Vagina (tissue), 2 donors: ENCODE measurements around the gene CEMIP2. TPM values are rescaled to one million over a fixed set of nuclear protein-coding genes. Genes with fewer than 3 reads are reported as not detected.
"Not testable (repeated sequence)": the region's sequence is repeated elsewhere in the genome, so short reads cannot be mapped to it uniquely, and the experiment has no call there.

ENCODE experiments used
- DNase-seq, 2 donors: peaks; one replicate each; pipeline ENCODE4 v3.0.0-alpha.2; 2017; ENCODE audit errors: extremely low spot score in 2 of 2
- H3K27ac ChIP-seq: fragments of 200-600 bp; sonication (generic); one replicate; pipeline ENCODE4 v1.5.1; 2019
- H3K27me3 ChIP-seq: fragments of 200-600 bp; sonication (generic); one replicate; pipeline ENCODE4 v1.5.1; 2019
- H3K36me3 ChIP-seq, 2 donors: fragments of 200-600 bp; sonication (generic); one replicate each; pipeline ENCODE4 v1.5.1; 2017 to 2019
- H3K4me1 ChIP-seq: fragments of 200-600 bp; sonication (generic); one replicate; pipeline ENCODE4 v1.5.1; 2019
- H3K4me3 ChIP-seq, 2 donors: fragments of 200-600 bp; sonication (generic); 1 replicate in 1 of 2; 2 replicates in 1 of 2; pipeline ENCODE4 v1.5.1; 2016 to 2019
- H3K9me3 ChIP-seq: fragments of 200-600 bp; sonication (generic); one replicate; pipeline ENCODE4 v1.5.1; 2019
- CTCF ChIP-seq, 3 experiments: fragments of 450-650 bp in 2 of 3; fragments of 200-600 bp in 1 of 3; sonication (generic) in 1 of 3; IDR thresholded peaks; one replicate each; pipeline ENCODE4 v1.5.1; 2017 to 2019; ENCODE audit warnings: antibody characterized with exemption in 3 of 3, mild to moderate bottlenecking in 2 of 3, moderate library complexity in 2 of 3
- POLR2A ChIP-seq, 2 donors: fragments of 450-650 bp; IDR thresholded peaks; one replicate each; pipeline ENCODE4 v1.6.1; 2017; ENCODE audit warnings: antibody characterized with exemption in 2 of 2, mild to moderate bottlenecking in 2 of 2, moderate library complexity in 2 of 2
- POLR2AphosphoS5 ChIP-seq, 2 donors: sonication (generic); formaldehyde crosslinking; IDR thresholded peaks; one replicate each; pipeline ENCODE4 v1.9.0; 2017; ENCODE audit warnings: antibody characterized with exemption in 2 of 2, mild to moderate bottlenecking in 2 of 2, low read depth in 1 of 2; ENCODE audit not compliant: insufficient read depth in 1 of 2
- intact Hi-C: fragments of 100-400 bp; cut with DNase I; formaldehyde crosslinking; loops from one replicate; pipeline ENCODE4 v1.15.1; 2023
- total RNA-seq: library from RNA; depleted of rRNA; stranded (reverse); fragments of >200 nt; gene quantifications from one replicate; pipeline ENCODE4 v1.2.3, GENCODE V29; 2016

Gene CEMIP2
- total RNA-seq, 1 donor from 2014 or later, result 46.7 TPM

DNA sequence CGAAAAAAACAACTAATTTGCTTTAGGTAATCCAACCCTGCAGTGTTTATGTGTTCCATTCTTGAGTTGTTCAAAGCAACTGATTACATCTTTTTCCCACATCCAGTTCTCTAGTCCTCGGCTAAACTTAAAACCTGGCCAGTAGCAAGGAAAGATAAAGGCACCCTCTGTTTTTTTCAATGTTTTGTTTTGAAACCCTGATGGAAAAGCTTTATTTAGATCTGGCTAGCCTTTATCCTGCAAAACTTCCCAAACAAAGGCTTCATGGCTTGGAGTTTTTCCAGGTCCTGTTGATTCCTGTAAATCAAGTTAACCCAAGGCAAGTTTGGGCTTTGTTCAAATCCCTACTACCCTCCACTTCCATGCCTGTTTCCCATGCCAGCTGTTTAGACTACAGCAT, 105.1 kb downstream of the CEMIP2 start:
- no peak overlapping the region for H3K4me3 ChIP-seq
- no peak for TF ChIP-seq CTCF (IDR thresholded peaks at IDR 0.05)
- TF ChIP-seq POLR2A (IDR thresholded peaks at IDR 0.05), result no peak
- TF ChIP-seq POLR2AphosphoS5 (IDR thresholded peaks at IDR 0.05; ENCODE audit: insufficient read depth in 1 of 2, low read depth in 1 of 2), result no peak
- H3K36me3 ChIP-seq, result no peaks in the 10 kb centered on the region
- H3K9me3 ChIP-seq, result no peaks in the 10 kb centered on the region
- no peak for DNase-seq
- no peak overlapping the region for H3K27ac ChIP-seq
- peaks cover 22% of the 10 kb centered on the region for H3K4me1 ChIP-seq
- intact Hi-C loops, result no loop called here
- H3K27me3 ChIP-seq, result no peaks in the 10 kb centered on the region

DNA sequence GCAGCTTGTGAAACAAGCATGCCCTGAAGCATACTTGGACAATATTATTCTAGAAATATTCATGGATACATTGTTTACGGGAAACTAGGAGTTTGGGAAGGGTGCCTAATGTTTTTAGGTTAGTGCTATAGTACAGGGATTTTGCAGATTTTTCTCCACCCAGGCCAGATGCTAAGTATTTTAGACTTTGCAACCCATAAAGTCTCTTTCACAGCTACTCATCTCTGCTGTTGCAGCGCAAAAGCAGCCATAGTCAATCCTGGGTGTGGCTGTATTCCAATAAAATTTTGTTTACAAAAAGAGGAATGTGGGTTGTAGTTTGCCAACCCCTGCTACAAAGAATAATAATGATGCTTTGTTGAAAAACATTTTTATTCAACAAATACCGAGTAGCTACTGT, 106.2 kb downstream of the CEMIP2 start:
- TF ChIP-seq POLR2A (IDR thresholded peaks at IDR 0.05), result no peak
- no peak for TF ChIP-seq CTCF (IDR thresholded peaks at IDR 0.05)
- TF ChIP-seq POLR2AphosphoS5 (IDR thresholded peaks at IDR 0.05; ENCODE audit: insufficient read depth in 1 of 2, low read depth in 1 of 2), result no peak
- H3K4me3 ChIP-seq, result no peak overlapping the region
- H3K4me1 ChIP-seq, result peaks cover 22% of the 10 kb centered on the region
- H3K36me3 ChIP-seq, result no peaks in the 10 kb centered on the region
- H3K9me3 ChIP-seq, result no peaks in the 10 kb centered on the region
- intact Hi-C loops, result no loop called here
- no peak overlapping the region for H3K27ac ChIP-seq
- no peaks in the 10 kb centered on the region for H3K27me3 ChIP-seq
- DNase-seq, result no peak

GRCh38 chr9:71657276-71657675, 111.0 kb downstream of the CEMIP2 start:
- H3K9me3 ChIP-seq, H3K4me3 ChIP-seq, H3K4me1 ChIP-seq, intact Hi-C loops, H3K36me3 ChIP-seq, H3K27me3 ChIP-seq, DNase-seq, H3K27ac ChIP-seq: not testable (repeated sequence)

- TF ChIP-seq POLR2A (IDR thresholded peaks at IDR 0.05) (no peak), POLR2AphosphoS5 (IDR thresholded peaks at IDR 0.05; ENCODE audit: insufficient read depth in 1 of 2, low read depth in 1 of 2) (no peak), CTCF (IDR thresholded peaks at IDR 0.05) (no peak)
- intact Hi-C loops, result no loop called here
- no peak overlapping the region for H3K27ac ChIP-seq
- H3K4me3 ChIP-seq, result no peak overlapping the region
- H3K9me3 ChIP-seq, result no peaks in the 10 kb centered on the region
- peaks cover 2% of the 10 kb centered on the region for H3K4me1 ChIP-seq
- no peaks in the 10 kb centered on the region for H3K36me3 ChIP-seq
- H3K27me3 ChIP-seq, result no peaks in the 10 kb centered on the region
- no peak for DNase-seq
Observed at GRCh38 chr9:71656496-71656895, 111.8 kb downstream of the CEMIP2 start.

DNA sequence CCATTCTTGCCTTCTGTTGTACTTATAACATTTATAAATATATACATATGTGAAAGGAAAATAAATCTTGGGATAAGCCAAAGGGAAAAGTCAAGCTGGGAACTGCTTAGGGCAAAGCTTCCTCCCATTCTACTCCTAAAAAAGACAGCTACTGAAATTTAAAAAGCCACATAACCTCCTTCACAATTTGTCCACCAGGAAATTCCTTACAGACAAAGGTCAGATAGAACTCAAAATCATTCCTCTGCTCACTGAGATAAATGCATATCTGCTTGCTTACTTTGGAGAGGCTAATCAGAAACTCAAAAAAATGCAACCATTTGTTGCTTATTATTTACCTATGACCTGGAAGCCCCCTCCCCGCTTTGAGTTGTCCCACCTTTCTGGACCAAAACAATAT, 112.5 kb downstream of the CEMIP2 start:
- no peak for DNase-seq
- Histone ChIP-seq H3K27me3 (no peaks in the 10 kb centered on the region), H3K9me3 (no peaks in the 10 kb centered on the region), H3K4me1 (no peaks in the 10 kb centered on the region), H3K36me3 (no peaks in the 10 kb centered on the region), H3K4me3 (no peak overlapping the region), H3K27ac (no peak overlapping the region)
- intact Hi-C loops, result no loop called here
- TF ChIP-seq POLR2AphosphoS5 (IDR thresholded peaks at IDR 0.05; ENCODE audit: insufficient read depth in 1 of 2, low read depth in 1 of 2) (no peak), CTCF (IDR thresholded peaks at IDR 0.05) (no peak), POLR2A (IDR thresholded peaks at IDR 0.05) (no peak)

DNA sequence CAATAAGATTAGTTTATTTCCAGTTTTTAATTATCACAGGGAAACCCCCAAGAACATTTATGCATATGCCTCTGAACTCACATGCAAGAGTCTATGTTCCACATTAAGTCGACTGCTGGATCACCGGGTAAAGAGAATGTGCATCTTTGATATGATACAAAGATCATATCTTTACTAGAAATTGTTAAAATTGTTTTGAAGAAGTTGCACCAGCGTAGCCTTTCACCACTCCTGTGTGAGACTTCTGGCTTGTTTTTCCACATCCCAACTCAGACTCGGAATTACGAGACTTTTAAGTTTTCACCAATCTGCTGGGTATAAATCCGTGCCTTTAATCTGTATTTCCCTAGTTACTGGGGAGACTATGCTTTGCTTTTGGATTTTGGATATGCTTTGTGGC, 113.2 kb downstream of the CEMIP2 start:
- no peaks in the 10 kb centered on the region for H3K9me3 ChIP-seq
- H3K36me3 ChIP-seq, result no peaks in the 10 kb centered on the region
- intact Hi-C loops, result no loop called here
- no peak overlapping the region for H3K27ac ChIP-seq
- DNase-seq, result no peak
- no peaks in the 10 kb centered on the region for H3K4me1 ChIP-seq
- no peak for TF ChIP-seq CTCF (IDR thresholded peaks at IDR 0.05)
- TF ChIP-seq POLR2AphosphoS5 (IDR thresholded peaks at IDR 0.05; ENCODE audit: insufficient read depth in 1 of 2, low read depth in 1 of 2), result no peak
- TF ChIP-seq POLR2A (IDR thresholded peaks at IDR 0.05), result no peak
- H3K4me3 ChIP-seq, result no peak overlapping the region
- H3K27me3 ChIP-seq, result no peaks in the 10 kb centered on the region
